Measurements from ENCODE around the gene PAEP. TPM values are rescaled to one million over a fixed set of nuclear protein-coding genes. Genes with fewer than 3 reads are reported as not detected.

The PAEP gene
- total RNA-seq, 4 donors from 2014 or later: not detected

- Histone ChIP-seq H3K4me1 (no peaks in the 10 kb centered on the region), H3K9me3 (no peaks in the 10 kb centered on the region), H3K27ac (no peak overlapping the region), H3K4me3 (no peak overlapping the region), H3K27me3 (no peaks in the 10 kb centered on the region), H3K36me3 (no peaks in the 10 kb centered on the region)
- no peak for TF ChIP-seq POLR2A (IDR thresholded peaks at IDR 0.05)
- no peak for TF ChIP-seq CTCF (IDR thresholded peaks at IDR 0.05)
- no peak for DNase-seq
- intact Hi-C loops (cut with DNase I; ENCODE audit: low total_unique reads): no loop called here
These were observed 23.4 kb downstream of the PAEP start for GRCh38 chr9:135584934-135585333.

- intact Hi-C loops (cut with DNase I; ENCODE audit: low total_unique reads): no loop called here
- no peaks in the 10 kb centered on the region for H3K9me3 ChIP-seq
- no peaks in the 10 kb centered on the region for H3K36me3 ChIP-seq
- no peaks in the 10 kb centered on the region for H3K4me1 ChIP-seq
- no peak overlapping the region for H3K27ac ChIP-seq
- no peaks in the 10 kb centered on the region for H3K27me3 ChIP-seq
- no peak for TF ChIP-seq CTCF (IDR thresholded peaks at IDR 0.05)
- TF ChIP-seq POLR2A (IDR thresholded peaks at IDR 0.05): no peak
- no peak for DNase-seq
- no peak overlapping the region for H3K4me3 ChIP-seq
These were observed 25.1 kb downstream of the PAEP start for GRCh38 chr9:135586601-135587109.

- no peak for DNase-seq
- intact Hi-C loops (cut with DNase I; ENCODE audit: low total_unique reads): no loop called here
- no peaks in the 10 kb centered on the region for H3K27me3 ChIP-seq
These were observed 26.1 kb downstream of the PAEP start for GRCh38 chr9:135587658-135588057.

GRCh38 chr9:135588371-135588770 is 26.8 kb downstream of the PAEP start:
- H3K27ac ChIP-seq: no peak overlapping the region
- H3K9me3 ChIP-seq: no peaks in the 10 kb centered on the region

More at GRCh38 chr9:135587658-135588057, 26.1 kb downstream of the PAEP start:
- Histone ChIP-seq H3K4me3 (no peak overlapping the region), H3K4me1 (no peaks in the 10 kb centered on the region), H3K27ac (no peak overlapping the region), H3K9me3 (no peaks in the 10 kb centered on the region), H3K36me3 (no peaks in the 10 kb centered on the region)
- TF ChIP-seq CTCF (IDR thresholded peaks at IDR 0.05): no peak
- no peak for TF ChIP-seq POLR2A (IDR thresholded peaks at IDR 0.05)

More at GRCh38 chr9:135588371-135588770, 26.8 kb downstream of the PAEP start:
- H3K27me3 ChIP-seq: no peaks in the 10 kb centered on the region
- H3K4me1 ChIP-seq: no peaks in the 10 kb centered on the region
- H3K4me3 ChIP-seq: no peak overlapping the region
- TF ChIP-seq POLR2A (IDR thresholded peaks at IDR 0.05) (no peak), CTCF (IDR thresholded peaks at IDR 0.05) (no peak)
- H3K36me3 ChIP-seq: no peaks in the 10 kb centered on the region
- intact Hi-C loops (cut with DNase I; ENCODE audit: low total_unique reads): no loop called here
- DNase-seq: no peak

Measured in uterus (tissue), 4 donors.